H9 (cell line): ENCODE results near the gene SEL1L. TPM values are rescaled to one million over a fixed set of nuclear protein-coding genes. Genes with fewer than 3 reads are reported as not detected.

Experiments used
- DNase-seq: peaks from one replicate; pipeline ENCODE4 v3.0.0-alpha.2; 2017
- H2AFZ ChIP-seq: one replicate; pipeline ENCODE4 v1.6.1; 2013; ENCODE audit warnings: mild to moderate bottlenecking, low read length, control low read depth, moderate library complexity
- H2AK5ac ChIP-seq: 2 replicates; pipeline ENCODE4 v1.6.1; 2013; ENCODE audit warnings: low read length, control low read depth, mixed read lengths; ENCODE audit not compliant: insufficient read length
- H2BK120ac ChIP-seq: one replicate; pipeline ENCODE4 v1.6.1; 2013; ENCODE audit warnings: low read depth, mild to moderate bottlenecking, low read length, control low read depth, inconsistent platforms; ENCODE audit not compliant: poor library complexity, severe bottlenecking
- H2BK12ac ChIP-seq: 2 replicates; pipeline ENCODE4 v1.6.1; 2013; ENCODE audit warnings: low read length, control low read depth, mixed read lengths, low read depth; ENCODE audit not compliant: insufficient read length
- H2BK15ac ChIP-seq: 2 replicates; pipeline ENCODE4 v1.6.1; 2013; ENCODE audit warnings: low read depth, low read length, control low read depth
- H2BK20ac ChIP-seq: one replicate; pipeline ENCODE4 v1.6.1; 2013; ENCODE audit warnings: low read depth, mild to moderate bottlenecking, low read length, control low read depth, inconsistent platforms; ENCODE audit not compliant: poor library complexity, severe bottlenecking
- H2BK5ac ChIP-seq: 2 replicates; pipeline ENCODE4 v1.6.1; 2013; ENCODE audit warnings: low read length, control low read depth, mixed read lengths; ENCODE audit not compliant: insufficient read length
- H3K14ac ChIP-seq: 2 replicates; pipeline ENCODE4 v1.6.1; 2013; ENCODE audit warnings: low read length, control low read depth; ENCODE audit not compliant: insufficient read depth
- H3K18ac ChIP-seq: 2 replicates; pipeline ENCODE4 v1.6.1; 2013; ENCODE audit warnings: low read depth, mild to moderate bottlenecking, mixed read lengths, low read length, control low read depth; ENCODE audit not compliant: insufficient read length
- H3K23ac ChIP-seq: 2 replicates; pipeline ENCODE4 v1.6.1; 2013; ENCODE audit warnings: low read length, control low read depth, mixed read lengths, low read depth; ENCODE audit not compliant: insufficient read length
- H3K23me2 ChIP-seq: 2 replicates; pipeline ENCODE4 v1.6.1; 2013; ENCODE audit warnings: low read depth, mild to moderate bottlenecking, mixed read lengths, low read length, control low read depth; ENCODE audit not compliant: insufficient read length, poor library complexity, severe bottlenecking
- H3K27ac ChIP-seq: 2 replicates; pipeline ENCODE4 v1.5.1; 2013; ENCODE audit warnings: low read length, control low read depth, mixed read lengths, low read depth; ENCODE audit not compliant: insufficient read length
- H3K27me3 ChIP-seq: 2 replicates; pipeline ENCODE4 v1.6.1; 2013; ENCODE audit warnings: low read length, control low read depth, inconsistent platforms; ENCODE audit not compliant: insufficient read depth
- H3K4ac ChIP-seq: 2 replicates; pipeline ENCODE4 v1.6.1; 2013; ENCODE audit warnings: low read depth, mild to moderate bottlenecking, control low read depth, inconsistent platforms, low read length, moderate library complexity
- H3K4me1 ChIP-seq: 2 replicates; pipeline ENCODE4 v1.6.1; 2013; ENCODE audit warnings: low read length, control low read depth, inconsistent platforms; ENCODE audit not compliant: insufficient read depth
- H3K4me2 ChIP-seq: 2 replicates; pipeline ENCODE4 v1.6.1; 2013; ENCODE audit warnings: low read length, control low read depth, mixed read lengths; ENCODE audit not compliant: insufficient read length, insufficient read depth
- H3K56ac ChIP-seq: 2 replicates; pipeline ENCODE4 v1.6.1; 2013; ENCODE audit warnings: low read depth, mild to moderate bottlenecking, mixed read lengths, low read length, control low read depth; ENCODE audit not compliant: insufficient read length
- H3K79me1 ChIP-seq: 2 replicates; pipeline ENCODE4 v1.6.1; 2013; ENCODE audit warnings: low read depth, mild to moderate bottlenecking, moderate library complexity, low read length, control low read depth, inconsistent platforms; ENCODE audit not compliant: insufficient read depth, poor library complexity, severe bottlenecking
- H3K79me2 ChIP-seq: 2 replicates; pipeline ENCODE4 v1.6.1; 2013; ENCODE audit warnings: low read length, control low read depth, inconsistent platforms; ENCODE audit not compliant: insufficient read depth
- H3K9ac ChIP-seq: 2 replicates; pipeline ENCODE4 v1.6.1; 2013; ENCODE audit warnings: low read length, control low read depth, mixed read lengths; ENCODE audit not compliant: insufficient read length; ENCODE audit errors: extremely low read depth
- H3K9me3 ChIP-seq: one replicate; pipeline ENCODE4 v1.6.1; 2013; ENCODE audit warnings: low read depth, low read length, inconsistent platforms; ENCODE audit not compliant: control insufficient read depth
- H3T11ph ChIP-seq: one replicate; pipeline ENCODE4 v1.6.1; 2013; ENCODE audit warnings: mild to moderate bottlenecking, low read length, control low read depth, inconsistent platforms
- H4K20me1 ChIP-seq: one replicate; pipeline ENCODE4 v1.6.1; 2013; ENCODE audit not compliant: control insufficient read depth, insufficient read length, insufficient read depth
- H4K5ac ChIP-seq: 2 replicates; pipeline ENCODE4 v1.6.1; 2013; ENCODE audit warnings: low read depth, mild to moderate bottlenecking, mixed read lengths, low read length, control low read depth; ENCODE audit not compliant: insufficient read length
- H4K8ac ChIP-seq: replicated peaks from 2 replicates; pipeline ENCODE4 v1.6.1; 2013; ENCODE audit warnings: low read length, control low read depth, mixed read lengths, low read depth; ENCODE audit not compliant: insufficient read length
- H4K91ac ChIP-seq: 2 replicates; pipeline ENCODE4 v1.6.1; 2013; ENCODE audit warnings: low read depth, mild to moderate bottlenecking, moderate library complexity, mixed read lengths, low read length, control low read depth; ENCODE audit not compliant: insufficient read length
- H3K27ac Mint-ChIP-seq, 3 experiments: 2 replicates in 2 of 3; 3 replicates in 1 of 3; pipeline ENCODE4 v1.8.0; 2020 to 2021; ENCODE audit warnings: mixed read lengths in 3 of 3, mild to moderate bottlenecking in 1 of 3, moderate library complexity in 1 of 3
- H3K27me3 Mint-ChIP-seq: 2 replicates; pipeline ENCODE4 v1.8.0; 2021; ENCODE audit warnings: low read depth, mild to moderate bottlenecking, moderate library complexity, mixed read lengths
- H3K36me3 Mint-ChIP-seq, 3 experiments: 2 replicates in 2 of 3; 3 replicates in 1 of 3; pipeline ENCODE4 v1.8.0; 2020 to 2021; ENCODE audit warnings: low read depth in 3 of 3, mixed read lengths in 3 of 3; ENCODE audit not compliant: insufficient read depth in 1 of 3
- H3K4me1 Mint-ChIP-seq, 2 experiments: 2 replicates each; pipeline ENCODE4 v1.8.0; 2020; ENCODE audit warnings: mixed read lengths in 2 of 2
- H3K4me3 Mint-ChIP-seq, 2 experiments: 2 replicates in 1 of 2; 3 replicates in 1 of 2; pipeline ENCODE4 v1.8.0; 2020 to 2021; ENCODE audit warnings: mild to moderate bottlenecking in 2 of 2, mixed read lengths in 2 of 2, moderate library complexity in 1 of 2
- H3K9me3 Mint-ChIP-seq, 2 experiments: 2 replicates in 1 of 2; 3 replicates in 1 of 2; pipeline ENCODE4 v1.8.0; 2020; ENCODE audit warnings: mild to moderate bottlenecking in 2 of 2, mixed read lengths in 2 of 2, moderate library complexity in 1 of 2
- CTCF ChIP-seq: fragments of 200-600 bp; sonication (generic); conservative IDR thresholded peaks from 3 replicates; pipeline ENCODE4 v1.8.0; 2021; ENCODE audit warnings: antibody characterized with exemption, mild to moderate bottlenecking
- WGBS: extraction: QIAGEN DNeasy Blood & Tissue Kit; methylation state at CpG from one replicate; pipeline ENCODE4 v1.1.7; 2013; ENCODE audit warnings: missing lambda C conversion rate, low lambda C conversion rate, mixed read lengths; ENCODE audit not compliant: insufficient read length; ENCODE audit errors: extremely low coverage; 5-methylcytosine and 5-hydroxymethylcytosine counted together
- total RNA-seq: library from RNA; stranded (reverse); gene quantifications from 2 replicates; pipeline ENCODE4 v1.2.1, GENCODE V29; 2021

Gene SEL1L
- total RNA-seq, 1 experiment from 2014 or later = 27.5 TPM

- Mint-ChIP-seq H3K9me3 (peaks cover 2 to 3% of the 10 kb centered on the region in 2 experiments; a peak in 3 of 5 replicates), H3K4me1 (peaks cover 12% of the 10 kb centered on the region in 2 experiments), H3K36me3 (no peaks in the 10 kb centered on the region), H3K27ac (no peak overlapping the region), H3K27me3 (no peaks in the 10 kb centered on the region), H3K4me3 (no peak overlapping the region)
- Histone ChIP-seq H3K14ac (no peak overlapping the region), H3K4me2 (no peak overlapping the region), H3K9ac (no peak overlapping the region), H3K79me2 (no peaks in the 10 kb centered on the region), H2AK5ac (no peak overlapping the region), H3K23ac (no peak overlapping the region), H3K4me1 (no peaks in the 10 kb centered on the region), H4K8ac (no peak overlapping the region), H2AFZ (no peak overlapping the region), H3K27ac (no peak overlapping the region), H4K91ac (no peak overlapping the region), H4K5ac (no peak overlapping the region), H3K56ac (no peak overlapping the region), H3T11ph (no peak overlapping the region), H2BK20ac (no peak overlapping the region), H4K20me1 (no peaks in the 10 kb centered on the region), H2BK12ac (no peak overlapping the region), H3K9me3 (no peaks in the 10 kb centered on the region), H2BK5ac (no peak overlapping the region), H3K79me1 (no peaks in the 10 kb centered on the region), H3K4ac (no peak overlapping the region), H3K27me3 (no peaks in the 10 kb centered on the region), H2BK15ac (no peak overlapping the region), H2BK120ac (no peak overlapping the region), H3K23me2 (no peaks in the 10 kb centered on the region), H3K18ac (no peak overlapping the region)
- no peak for TF ChIP-seq CTCF
- no peak for DNase-seq
- WGBS = no CpG with 5 or more reads among the region's 5 CpGs
Observed at GRCh38 chr14:81455390-81455789, 78.3 kb downstream of the SEL1L start.
